ENCODE measurements around the gene SLCO2A1. TPM values are rescaled to one million over a fixed set of nuclear protein-coding genes. Genes with fewer than 3 reads are reported as not detected.
A peak's percentile ranks its signal among the peaks of the same experiment; 100 is the strongest.

SLCO2A1 gene
- total RNA-seq, 1 donor from 2014 or later = under 0.01 TPM

DNA sequence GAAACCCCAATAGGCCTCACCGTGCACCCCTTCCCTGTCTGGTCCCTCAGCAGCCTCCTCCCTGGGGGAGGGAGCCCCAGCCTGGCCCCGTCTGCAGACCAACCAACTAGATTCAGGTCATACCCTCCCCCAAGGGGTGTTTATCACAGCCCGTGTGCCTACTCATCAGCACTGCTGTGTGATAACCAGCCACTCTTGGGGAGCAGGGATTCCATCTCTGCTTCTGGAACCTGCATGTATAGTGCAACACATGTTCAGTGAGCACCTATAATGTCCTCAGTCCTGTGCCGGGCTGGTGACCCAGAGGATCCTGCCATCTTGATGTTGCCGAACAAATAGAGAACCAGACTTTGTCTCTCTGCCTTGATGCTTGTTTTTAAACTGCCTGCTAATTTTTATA lies 6.6 kb upstream of the SLCO2A1 start:
- no peak for DNase-seq (ENCODE audit: low spot score in 2 of 2)
- FAIRE-seq = no peak

DNA sequence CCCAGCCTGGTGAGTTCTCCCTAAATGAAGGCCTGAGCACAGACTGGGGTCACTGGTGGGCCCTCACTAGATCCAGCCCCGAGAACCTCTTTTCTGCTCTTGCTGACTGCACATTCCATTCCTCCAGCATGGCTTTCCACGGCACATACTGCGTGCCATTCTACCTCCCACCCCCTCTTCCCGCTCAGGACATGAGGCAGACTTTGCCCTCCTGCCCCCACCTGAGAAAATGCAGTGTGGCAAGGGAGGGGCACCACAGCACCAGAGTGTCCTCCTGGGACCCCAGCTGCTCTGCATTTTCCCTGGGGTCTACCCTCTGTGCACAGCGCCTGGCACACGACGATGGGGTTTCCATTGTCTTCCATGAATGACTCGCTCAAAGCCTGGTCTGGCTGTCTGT lies 6.1 kb upstream of the SLCO2A1 start:
- no peak for FAIRE-seq

DNA sequence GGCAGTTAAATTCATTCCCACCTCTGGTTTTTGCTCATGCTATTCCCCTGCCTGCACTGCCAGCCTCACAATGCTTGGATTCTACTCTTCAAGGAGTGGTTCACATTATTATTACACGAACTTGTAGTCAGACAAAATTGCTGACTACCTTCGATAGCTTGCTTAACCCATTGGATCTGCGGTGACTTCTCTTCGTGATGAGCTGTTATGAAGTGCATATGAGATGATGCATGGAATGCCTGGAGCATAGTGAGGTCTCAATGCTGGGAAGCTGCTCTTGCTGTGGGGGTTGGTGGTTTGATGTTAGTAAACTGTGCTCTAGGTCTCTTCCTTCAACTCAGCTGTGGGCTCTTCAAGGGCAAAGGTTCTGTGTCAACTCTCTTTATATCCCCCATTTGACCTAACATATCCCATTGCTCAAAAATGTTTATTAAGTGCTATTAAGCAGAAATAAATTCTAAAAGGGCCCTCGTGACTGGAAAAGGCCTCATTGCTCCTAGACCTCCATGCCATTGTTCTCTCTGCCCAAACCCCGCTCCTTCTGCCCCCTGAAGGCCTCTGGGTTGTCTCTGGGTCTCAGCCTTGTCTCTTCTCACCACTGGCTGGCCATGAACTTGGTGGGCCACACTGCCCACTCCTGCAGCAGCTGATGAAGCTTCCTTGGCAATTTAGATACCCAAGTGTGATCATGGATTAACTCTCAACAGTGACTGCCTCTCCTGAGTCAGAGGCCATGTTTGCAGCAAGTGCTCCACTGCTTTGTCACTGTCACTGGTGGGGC lies 4.5 kb upstream of the SLCO2A1 start:
- DNase-seq (ENCODE audit: low spot score in 2 of 2) (no peak), FAIRE-seq (no peak)

More for the DNA sequence above, 6.1 kb upstream of the SLCO2A1 start:
- no peak for DNase-seq (ENCODE audit: low spot score in 2 of 2)

DNA sequence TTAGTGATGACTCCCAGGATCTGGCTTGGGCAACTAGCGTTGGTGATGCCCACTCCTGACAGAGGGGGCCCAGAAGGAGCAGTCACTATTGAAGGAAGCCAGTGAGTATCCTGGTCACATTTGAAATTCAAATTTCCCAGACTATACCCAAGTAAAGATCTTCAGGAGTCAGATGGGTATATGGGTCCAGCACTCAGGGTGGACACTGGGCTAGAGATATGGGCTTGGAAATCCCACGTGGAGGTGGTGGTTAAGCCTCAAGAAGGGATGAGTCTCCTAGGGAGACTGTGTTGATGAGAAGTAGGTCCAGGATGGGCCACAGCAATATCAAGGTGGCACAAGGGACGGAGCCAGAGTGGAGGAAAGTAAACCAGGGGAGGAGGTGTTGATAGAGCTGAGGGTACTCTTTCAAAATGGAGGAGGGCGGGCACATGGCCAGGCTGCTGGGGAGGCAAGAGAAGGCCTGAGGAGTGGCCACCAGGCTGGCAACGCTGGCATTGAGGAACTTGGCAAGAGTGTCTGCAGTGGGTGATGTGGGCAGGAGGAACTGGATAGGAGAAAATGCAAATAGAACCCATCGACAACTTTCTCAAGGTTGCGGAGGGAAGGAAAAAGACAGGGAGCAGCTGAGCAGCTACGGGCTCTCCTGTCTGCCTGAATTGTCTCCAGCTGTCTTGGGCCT lies 3.7 kb upstream of the SLCO2A1 start:
- no peak for DNase-seq (ENCODE audit: low spot score in 2 of 2)
- no peak for FAIRE-seq

DNA sequence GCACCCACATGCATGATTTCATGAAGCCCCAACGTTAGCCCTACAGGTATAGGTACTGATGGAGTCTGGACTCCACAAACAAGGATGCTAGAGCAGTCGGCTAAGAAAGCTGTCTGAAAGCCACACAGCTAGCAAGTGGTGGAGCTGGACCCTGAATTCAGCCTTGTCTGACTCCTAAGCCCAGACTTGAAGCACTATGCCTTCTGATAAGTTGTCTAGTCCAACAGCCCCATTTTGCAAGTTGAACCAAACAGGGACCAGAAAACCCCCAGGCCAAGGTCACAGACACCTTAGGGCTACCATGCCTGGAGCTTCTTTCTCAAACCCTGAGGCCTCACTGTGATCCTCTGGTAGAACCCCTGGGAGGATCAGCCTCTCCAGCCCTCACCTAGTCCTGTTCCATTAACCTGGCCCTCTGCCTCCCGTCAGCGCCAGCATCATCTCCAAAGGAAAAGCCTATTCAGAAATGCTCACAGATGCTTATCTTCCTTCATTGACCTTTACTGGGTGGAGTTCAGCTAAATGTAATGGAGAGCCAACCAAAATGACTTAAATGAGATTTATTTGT lies 1.7 kb upstream of the SLCO2A1 start:
- no peak for DNase-seq (ENCODE audit: low spot score in 2 of 2)
- no peak for FAIRE-seq

DNA sequence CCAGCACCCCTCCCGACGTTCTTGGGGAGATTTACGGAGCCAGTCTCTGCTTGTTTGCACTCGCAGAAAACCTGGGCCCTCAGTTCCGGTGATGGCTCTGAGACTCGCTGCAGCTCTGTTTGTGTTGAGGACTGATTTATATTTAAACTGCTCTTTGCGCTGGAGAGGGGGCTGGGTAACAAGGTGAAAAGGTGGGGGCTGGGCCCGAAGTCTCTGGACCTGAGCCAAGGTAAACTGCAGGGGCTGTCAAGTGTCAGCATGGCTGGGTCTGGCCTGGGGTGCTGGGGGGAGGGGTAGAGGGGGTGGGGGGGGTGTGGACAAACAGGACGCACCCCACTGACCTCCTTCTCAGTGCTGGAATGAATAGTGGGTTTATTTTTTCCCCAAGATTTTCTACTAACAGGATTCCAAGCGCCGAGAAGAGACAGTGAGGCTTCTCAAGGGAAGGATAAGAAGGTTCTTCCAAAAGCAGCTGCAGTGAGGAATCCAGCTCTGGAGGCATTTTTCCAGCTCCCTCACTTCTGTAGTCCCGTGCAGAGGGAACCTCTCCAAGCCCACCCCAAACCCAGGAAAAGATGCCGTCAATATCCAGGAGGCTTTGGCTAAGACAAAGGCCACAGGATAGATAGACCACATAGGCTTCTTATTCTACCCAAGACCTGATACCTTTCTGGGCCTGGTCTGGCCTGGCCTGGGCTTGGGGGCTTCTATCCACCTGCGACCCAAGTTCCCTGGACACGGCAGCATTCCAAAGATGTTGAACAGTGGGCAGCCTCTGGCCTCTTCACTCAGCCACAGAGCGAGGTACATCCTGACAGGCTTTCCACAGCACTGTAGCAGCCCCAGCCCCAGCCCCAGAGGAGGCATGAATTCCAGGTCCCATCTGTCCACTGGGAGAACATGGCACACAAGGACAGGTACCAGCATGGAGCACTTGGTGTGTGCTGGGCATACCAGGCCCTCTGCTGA lies 938 bp upstream of the SLCO2A1 start:
- FAIRE-seq (no peak), DNase-seq (ENCODE audit: low spot score in 2 of 2) (peak in 1 of 2 donors; percentile 36)

DNA sequence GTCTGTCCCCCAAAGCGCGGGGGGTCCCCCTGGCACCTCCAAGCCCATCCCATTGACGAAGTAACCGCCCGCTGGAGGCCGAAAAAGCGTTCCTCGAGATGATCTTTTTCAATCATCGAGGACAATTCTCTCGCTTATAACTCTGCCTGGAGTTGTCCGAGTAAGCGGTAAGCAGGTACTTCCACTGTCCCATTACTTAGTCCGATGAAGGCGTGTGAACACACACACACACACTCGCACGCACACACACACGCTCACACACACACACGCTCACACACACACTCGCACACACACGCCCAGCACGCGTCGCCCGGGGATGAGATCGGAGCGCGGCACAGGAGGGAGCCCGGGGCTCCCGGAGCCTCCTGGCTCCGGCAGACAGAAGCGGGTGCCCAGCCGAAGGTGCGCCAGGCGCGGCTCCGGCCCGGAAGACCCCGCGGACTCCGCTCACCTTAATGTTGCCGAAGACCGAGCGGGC lies 430 bp downstream of the SLCO2A1 start:
- peak in 1 of 2 donors; percentile 24 for DNase-seq (ENCODE audit: low spot score in 2 of 2)
- no peak for FAIRE-seq

DNA sequence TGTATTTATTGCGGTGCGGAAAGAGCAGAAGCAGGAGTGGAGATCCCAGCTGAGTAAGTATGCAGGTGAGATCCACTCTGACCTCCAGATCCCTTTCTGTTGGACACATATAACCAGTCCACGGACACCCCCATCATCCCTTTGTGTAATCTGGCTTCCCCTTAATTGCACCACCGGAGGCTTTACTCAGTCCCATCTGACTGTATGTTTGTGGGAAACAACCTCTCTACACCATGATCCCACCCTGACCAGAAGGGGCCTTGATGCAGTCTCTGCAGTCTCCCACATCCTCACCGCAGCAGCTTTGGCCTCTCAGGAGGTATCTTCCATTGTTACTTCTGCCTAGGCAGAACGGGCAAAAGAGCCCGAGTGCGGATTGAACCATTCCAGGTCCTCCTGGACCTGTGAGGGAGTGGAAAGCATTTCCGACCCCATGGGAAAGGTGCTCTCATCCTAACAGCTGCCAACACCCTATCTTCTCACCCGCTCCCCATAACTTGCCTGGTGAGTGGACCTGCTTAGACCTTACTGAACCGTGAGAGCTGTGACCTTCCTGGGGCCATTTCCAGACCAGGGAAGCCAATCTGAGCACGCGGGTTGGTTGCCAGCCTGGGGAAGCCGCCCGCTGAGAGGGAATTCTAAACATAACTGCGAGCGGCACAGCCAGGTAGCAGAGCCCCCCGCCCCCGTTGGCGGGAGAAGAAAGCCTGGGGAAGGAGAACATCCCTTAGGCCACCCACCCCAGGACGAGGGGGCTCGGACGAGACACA lies 1.1 kb downstream of the SLCO2A1 start:
- FAIRE-seq (no peak), DNase-seq (ENCODE audit: low spot score in 2 of 2) (no peak)

DNA sequence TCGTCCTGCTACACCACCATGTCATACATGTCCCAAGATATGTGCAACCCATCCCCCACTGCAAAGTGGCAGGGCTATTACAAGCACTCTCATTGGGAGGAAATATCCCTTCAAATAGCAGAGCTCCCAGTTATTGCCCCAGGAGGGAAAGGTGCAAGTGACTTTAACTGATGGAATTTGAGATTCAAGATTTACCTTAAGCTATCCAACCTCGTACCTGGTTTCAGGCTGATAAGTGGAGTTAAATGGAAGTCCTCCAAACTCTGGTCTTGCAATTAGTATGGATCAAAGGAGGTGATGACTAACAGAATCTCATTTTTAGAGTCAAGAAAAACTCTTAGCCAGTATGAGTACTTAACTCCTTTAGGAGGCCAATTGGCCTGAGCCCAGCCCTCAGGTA lies 2.1 kb downstream of the SLCO2A1 start:
- FAIRE-seq (no peak), DNase-seq (ENCODE audit: low spot score in 2 of 2) (no peak)

DNA sequence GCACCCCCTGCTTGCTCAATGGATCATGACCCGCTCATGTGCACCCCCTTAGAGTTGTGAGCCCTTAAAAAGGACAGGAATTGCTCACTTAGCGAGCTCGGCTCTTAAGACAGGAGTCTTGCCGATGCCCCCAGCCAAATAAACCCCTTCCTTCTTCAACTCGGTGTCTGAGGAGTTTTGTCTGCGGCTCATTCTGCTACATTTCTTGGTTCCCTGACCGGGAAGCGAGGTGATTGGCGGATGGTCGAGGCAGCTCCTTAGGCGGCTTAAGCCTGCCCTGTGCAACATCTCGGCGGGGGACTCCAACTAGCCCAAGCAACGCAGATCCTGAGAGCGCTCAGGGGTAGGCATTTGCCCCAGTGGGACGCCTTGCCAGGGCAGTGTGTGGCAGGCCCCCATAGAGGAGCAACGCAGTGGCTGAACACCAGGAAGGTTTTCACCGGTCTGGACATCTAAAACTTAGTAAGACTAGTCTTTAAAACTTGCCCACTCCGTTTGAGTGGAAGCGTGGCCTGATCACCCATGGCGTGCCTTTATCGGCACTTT lies 9.5 kb downstream of the SLCO2A1 start:
- FAIRE-seq = no peak
- no peak for DNase-seq (ENCODE audit: low spot score in 2 of 2)

DNA sequence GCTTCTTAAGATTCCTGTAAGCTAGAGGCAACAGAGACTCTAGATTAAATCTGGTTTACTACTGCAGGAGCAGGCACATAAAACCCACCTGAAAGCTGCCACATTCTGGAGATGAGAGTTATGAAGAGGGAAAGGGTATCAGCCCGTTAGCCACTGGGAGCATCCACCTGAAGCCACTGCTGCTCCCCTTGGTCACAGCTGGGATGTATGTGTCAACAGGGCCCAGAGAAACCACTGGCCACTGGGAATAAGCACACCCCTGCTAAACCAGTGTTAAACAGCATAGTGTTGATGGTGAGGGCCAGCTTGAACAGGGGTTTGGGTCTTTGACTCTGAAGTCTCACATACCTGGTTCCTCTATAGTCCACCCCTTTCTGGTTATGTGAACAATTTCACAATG lies 10.9 kb downstream of the SLCO2A1 start:
- FAIRE-seq = no peak
- no peak for DNase-seq (ENCODE audit: low spot score in 2 of 2)

DNA sequence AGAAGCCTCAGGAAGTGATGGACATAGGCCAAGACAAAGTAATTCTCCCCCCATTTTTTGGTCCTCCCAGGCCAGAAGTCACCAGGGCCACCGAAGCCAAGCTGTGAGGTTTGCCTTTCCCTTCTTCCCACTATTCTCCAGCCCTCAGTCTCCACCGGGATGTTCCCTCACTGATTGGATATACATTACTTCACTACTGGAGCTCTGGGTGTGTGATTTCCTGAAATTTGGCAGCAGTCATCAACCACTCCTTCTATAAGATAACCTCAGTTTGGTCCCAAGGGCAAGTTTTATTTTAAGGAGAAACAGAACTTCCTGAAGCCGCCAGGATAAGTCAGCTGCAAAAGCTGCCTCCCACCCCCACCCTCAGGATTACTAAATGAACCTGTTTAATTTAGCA lies 11.3 kb downstream of the SLCO2A1 start:
- FAIRE-seq (no peak), DNase-seq (ENCODE audit: low spot score in 2 of 2) (no peak)

DNA sequence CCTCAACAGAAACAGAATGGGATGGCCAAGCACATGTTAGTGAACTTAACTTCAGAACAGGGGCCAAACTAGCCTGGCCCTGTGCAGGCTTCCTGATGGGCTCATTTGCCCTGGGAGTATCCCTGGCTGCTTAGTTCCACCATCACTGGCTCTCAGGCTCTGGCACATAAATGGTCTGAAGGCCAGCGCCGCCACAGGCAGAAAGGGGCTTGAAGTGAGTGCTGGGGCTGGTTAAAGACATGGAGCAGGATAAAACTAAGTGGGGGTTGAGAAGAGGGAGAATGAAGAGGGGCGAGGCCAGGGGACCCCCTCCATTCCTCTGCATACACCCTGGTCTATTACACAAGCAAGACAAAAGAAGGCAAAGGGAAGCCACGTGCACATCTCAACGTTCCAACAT lies 12.2 kb downstream of the SLCO2A1 start:
- DNase-seq (ENCODE audit: low spot score in 2 of 2) = no peak
- no peak for FAIRE-seq

DNA sequence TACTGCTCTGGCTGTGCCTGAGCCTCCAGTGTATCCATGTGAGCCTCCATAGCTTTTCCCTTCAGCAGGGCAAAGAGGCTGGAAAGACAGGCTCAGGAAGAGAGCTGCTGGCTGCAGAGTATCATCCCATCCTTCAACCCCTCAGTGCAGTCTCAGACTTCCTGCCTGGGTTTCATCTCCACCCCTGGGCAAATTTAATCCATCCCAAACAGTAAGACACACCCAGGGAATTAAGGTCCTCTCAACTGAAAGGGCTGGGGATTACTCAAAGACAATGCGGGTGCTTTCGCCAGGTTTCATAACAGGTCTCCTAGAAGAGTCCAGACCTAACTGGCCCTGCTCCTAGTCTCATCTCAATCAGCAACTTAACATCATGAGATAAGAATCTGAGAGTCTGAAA lies 15.5 kb downstream of the SLCO2A1 start:
- DNase-seq (ENCODE audit: low spot score in 2 of 2) (no peak), FAIRE-seq (no peak)

DNA sequence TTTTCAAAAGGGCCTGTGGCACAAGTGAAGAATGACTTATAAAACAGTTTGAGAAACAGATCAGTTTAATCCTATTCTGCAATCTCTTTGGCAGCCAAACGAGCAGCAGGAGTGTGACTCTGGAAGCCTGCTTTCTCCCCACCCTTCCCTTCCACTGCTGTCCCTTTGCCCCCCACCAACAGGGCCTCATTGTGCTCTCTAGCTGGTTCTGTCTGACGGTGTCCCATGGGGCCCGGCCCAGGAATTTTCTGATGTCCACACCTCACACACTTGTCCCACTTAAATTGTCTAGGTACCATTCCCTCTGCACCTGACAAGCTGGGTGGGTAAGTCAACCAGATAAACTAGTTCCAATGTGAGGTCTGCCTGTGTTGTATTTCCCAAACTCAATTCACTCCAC lies 16.4 kb downstream of the SLCO2A1 start:
- FAIRE-seq (no peak), DNase-seq (ENCODE audit: low spot score in 2 of 2) (no peak)

DNA sequence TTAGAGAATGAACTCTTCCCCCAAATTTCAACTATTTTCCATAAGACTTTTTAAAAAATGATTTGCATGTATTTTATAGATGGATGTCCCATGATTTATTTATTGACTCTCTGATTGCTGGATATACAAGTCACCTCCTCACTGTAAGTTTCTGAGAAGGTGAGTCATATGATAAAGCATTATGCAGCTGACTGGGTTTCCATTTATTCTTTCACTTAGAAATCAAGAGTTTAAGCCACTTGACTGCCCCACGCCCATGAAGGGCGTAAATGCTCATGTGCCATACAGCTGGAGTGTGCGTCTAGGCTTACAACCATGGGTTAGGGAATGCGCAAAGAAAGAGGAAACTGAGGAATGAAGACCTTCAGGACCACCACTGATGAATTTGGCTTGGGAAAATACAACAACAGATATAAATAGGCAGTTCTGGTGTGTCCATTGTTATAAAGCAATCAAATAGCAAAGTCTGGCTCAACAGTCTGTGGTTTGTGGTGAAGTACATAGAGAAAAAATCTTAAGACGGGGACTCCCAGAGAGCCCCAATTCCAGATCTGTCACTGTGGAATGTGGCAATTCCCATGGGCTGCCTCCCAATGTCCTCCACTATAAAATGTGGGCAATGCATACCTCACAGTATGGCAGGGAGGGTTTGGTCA lies 20.3 kb downstream of the SLCO2A1 start:
- FAIRE-seq = no peak
- no peak for DNase-seq (ENCODE audit: low spot score in 2 of 2)

DNA sequence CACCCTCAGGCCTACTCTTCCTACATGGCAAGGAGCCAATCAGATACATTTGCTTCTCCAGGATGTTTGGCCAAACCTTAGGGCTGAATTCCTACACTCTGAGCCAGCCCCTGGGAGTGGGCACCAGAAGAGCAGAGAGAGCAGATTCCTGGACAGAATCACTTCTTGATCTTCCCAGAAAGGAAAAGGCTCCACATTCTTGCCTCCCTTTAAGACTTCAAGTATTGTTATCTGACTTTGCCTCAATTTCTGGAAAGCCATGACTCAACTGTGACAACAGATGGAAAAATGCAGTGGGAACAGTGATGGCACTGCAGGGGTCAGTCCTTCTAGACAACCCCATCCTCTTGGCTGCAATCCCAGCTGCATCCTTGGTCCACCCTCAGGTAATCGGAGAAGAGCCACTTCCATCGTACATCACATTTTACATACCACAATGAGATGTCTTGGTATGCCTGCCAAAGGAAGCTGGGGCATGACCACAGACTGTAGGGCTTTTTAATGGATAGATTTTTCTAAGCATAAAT lies 21.0 kb downstream of the SLCO2A1 start:
- FAIRE-seq = no peak
- no peak for DNase-seq (ENCODE audit: low spot score in 2 of 2)

DNA sequence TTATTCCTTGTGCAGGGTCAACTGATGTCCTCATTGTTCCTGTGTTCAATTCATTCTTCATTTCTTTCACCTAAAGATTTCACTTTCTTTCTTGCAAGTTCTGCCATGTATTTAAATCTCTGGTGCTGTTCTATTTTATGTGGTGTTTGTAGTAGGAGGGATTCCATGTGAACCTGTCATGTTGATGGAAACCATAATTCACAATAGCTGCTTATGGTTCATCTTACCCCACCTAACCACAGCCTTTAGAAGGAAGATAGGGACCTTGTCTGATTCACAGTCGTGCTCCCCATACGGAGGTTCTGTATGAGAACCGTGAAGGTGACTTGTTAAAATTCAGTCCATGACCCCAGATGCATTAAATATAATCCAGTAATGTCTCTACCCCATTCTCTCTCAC lies 21.9 kb downstream of the SLCO2A1 start:
- FAIRE-seq = no peak
- DNase-seq (ENCODE audit: low spot score in 2 of 2) = no peak

DNA sequence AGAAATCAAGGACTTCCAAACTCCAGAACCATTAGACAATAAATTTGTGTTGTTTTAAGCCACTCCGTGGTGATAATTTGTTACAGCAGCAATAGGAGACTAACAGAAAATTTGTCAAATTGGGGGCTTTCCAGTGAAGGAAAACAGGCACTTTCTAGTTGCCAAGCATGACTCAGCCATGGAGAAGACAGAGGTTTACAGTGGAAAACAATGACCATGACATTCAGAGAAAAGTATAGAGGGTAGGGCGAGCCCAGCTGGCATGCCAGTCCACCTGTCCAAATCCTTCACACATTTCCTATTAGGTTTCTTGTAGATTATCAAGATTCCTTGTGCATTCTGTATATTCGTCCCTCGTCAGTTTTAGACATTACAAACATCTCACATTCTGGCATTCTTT lies 24.9 kb downstream of the SLCO2A1 start:
- FAIRE-seq (no peak), DNase-seq (ENCODE audit: low spot score in 2 of 2) (no peak)
